ENCODE data around the gene FYTTD1. TPM values are rescaled to one million over a fixed set of nuclear protein-coding genes. Genes with fewer than 3 reads are reported as not detected.
A peak's percentile ranks its signal among the peaks of the same experiment; 100 is the strongest.

Gene FYTTD1
- total RNA-seq, 1 donor from 2014 or later, result 89.1 TPM

- no peaks in the 10 kb centered on the region for H3K27me3 Mint-ChIP-seq (ENCODE audit: low read depth, unreplicated experiment)
- Histone ChIP-seq H3K9ac (ENCODE audit: low read length) (no peak overlapping the region), H3K4me1 (ENCODE audit: insufficient read depth, low read length) (peaks cover 5% of the 10 kb centered on the region), H4K20me1 (ENCODE audit: insufficient read depth, low read length) (peaks cover 27% of the 10 kb centered on the region), H2AFZ (ENCODE audit: low read depth, low read length) (no peak overlapping the region), H3K27ac (ENCODE audit: low read depth, low read length) (no peak overlapping the region), H3K9me3 (ENCODE audit: insufficient read depth, low read depth, low read length) (no peaks in the 10 kb centered on the region), H3K4me2 (ENCODE audit: low read length) (no peak overlapping the region), H3K27me3 (ENCODE audit: insufficient read depth, low read length) (no peaks in the 10 kb centered on the region), H3K36me3 (ENCODE audit: insufficient read depth, low read length) (no peaks in the 10 kb centered on the region), H3K4me3 (ENCODE audit: insufficient read depth, low read depth, low read length) (no peak overlapping the region), H3K79me2 (ENCODE audit: insufficient read depth, low read length) (peaks cover 38% of the 10 kb centered on the region)
- DNase-seq (ENCODE audit: low read depth) (no peak), FAIRE-seq (no peak)
- TF ChIP-seq EZH2 (IDR thresholded peaks at IDR 0.05; ENCODE audit: insufficient read depth, low read length) (no peak), CTCF (IDR thresholded peaks at IDR 0.05; ENCODE audit: insufficient read depth, low read depth, low read length) (no peak)
- no peaks in the 10 kb centered on the region for H3K4me1 Mint-ChIP-seq (ENCODE audit: low read depth, unreplicated experiment)
- H3K4me3 Mint-ChIP-seq (ENCODE audit: unreplicated experiment), result peak overlapping the region; percentile 94
- H3K9me3 Mint-ChIP-seq (ENCODE audit: unreplicated experiment), result no peaks in the 10 kb centered on the region
- peak overlapping the region; percentile 96 for H3K27ac Mint-ChIP-seq (ENCODE audit: unreplicated experiment)
- H3K36me3 Mint-ChIP-seq (ENCODE audit: low read depth, unreplicated experiment), result peaks cover 2% of the 10 kb centered on the region
Measured at GRCh38 chr3:197790033-197790432, 40.4 kb downstream of the FYTTD1 start.

GRCh38 chr3:197791113-197791891, 41.6 kb downstream of the FYTTD1 start, which contains the start of gene LRCH3:
Gene LRCH3 (plus strand): TSS chr3:197791254. CDS start chr3:197791279, 25 bp downstream.
- no peaks in the 10 kb centered on the region for H3K27me3 ChIP-seq (ENCODE audit: insufficient read depth, low read length)

More at GRCh38 chr3:197791113-197791891, 41.6 kb downstream of the FYTTD1 start, which contains the start of gene LRCH3:
- Histone ChIP-seq H3K4me1 (ENCODE audit: insufficient read depth, low read length) (peaks cover 5% of the 10 kb centered on the region), H3K4me3 (ENCODE audit: insufficient read depth, low read depth, low read length) (peak within 1 kb of the TSS; percentile 96), H3K27ac (ENCODE audit: low read depth, low read length) (peak within 1 kb of the TSS; percentile 96), H3K36me3 (ENCODE audit: insufficient read depth, low read length) (no peaks in the 10 kb centered on the region), H3K9ac (ENCODE audit: low read length) (peak within 1 kb of the TSS; percentile 98), H3K9me3 (ENCODE audit: insufficient read depth, low read depth, low read length) (no peaks in the 10 kb centered on the region), H4K20me1 (ENCODE audit: insufficient read depth, low read length) (peaks cover 37% of the 10 kb centered on the region), H2AFZ (ENCODE audit: low read depth, low read length) (peak within 1 kb of the TSS; percentile 84), H3K4me2 (ENCODE audit: low read length) (peak within 1 kb of the TSS; percentile 99), H3K79me2 (ENCODE audit: insufficient read depth, low read length) (peaks cover 50% of the 10 kb centered on the region)
- Mint-ChIP-seq H3K27ac (ENCODE audit: unreplicated experiment) (peak within 1 kb of the TSS; percentile 96), H3K9me3 (ENCODE audit: unreplicated experiment) (no peaks in the 10 kb centered on the region), H3K4me3 (ENCODE audit: unreplicated experiment) (peak within 1 kb of the TSS; percentile 95), H3K4me1 (ENCODE audit: low read depth, unreplicated experiment) (no peaks in the 10 kb centered on the region), H3K27me3 (ENCODE audit: low read depth, unreplicated experiment) (no peaks in the 10 kb centered on the region), H3K36me3 (ENCODE audit: low read depth, unreplicated experiment) (peaks cover 2% of the 10 kb centered on the region)
- TF ChIP-seq EZH2 (IDR thresholded peaks at IDR 0.05; ENCODE audit: insufficient read depth, low read length), result no peak
- no peak for TF ChIP-seq CTCF (IDR thresholded peaks at IDR 0.05; ENCODE audit: insufficient read depth, low read depth, low read length)
- DNase-seq (ENCODE audit: low read depth), result peak; percentile 45
- FAIRE-seq, result no peak
